ENCODE results near the gene AQP9. TPM values are rescaled to one million over a fixed set of nuclear protein-coding genes. Genes with fewer than 3 reads are reported as not detected.

Gene AQP9
- polyA plus RNA-seq, 1 experiment, result not detected

DNA sequence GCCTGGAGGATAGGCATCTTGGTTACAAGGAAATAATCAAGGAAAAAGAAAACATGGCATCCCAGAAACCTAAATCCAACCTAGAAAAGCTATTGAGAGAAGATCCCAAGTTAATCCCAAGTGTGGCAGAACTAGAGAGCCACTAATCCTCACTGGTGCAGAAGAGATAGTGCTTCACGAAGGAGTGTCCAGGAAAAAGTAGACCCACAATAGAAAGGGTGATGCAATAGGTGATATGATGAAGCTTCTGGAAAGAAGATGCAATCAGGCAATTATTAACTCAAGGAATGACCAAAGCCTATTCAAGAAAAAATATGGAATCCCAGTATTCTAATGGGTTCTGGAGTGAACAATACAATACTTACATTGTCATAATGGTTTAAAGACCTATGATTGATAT is 95.2 kb downstream of the AQP9 start:
- no peak for DNase-seq (ENCODE audit: low read depth, low spot score)
- H3K4me3 ChIP-seq (ENCODE audit: low read depth, low read length), result no peak overlapping the region
- no peak overlapping the region for H3K27ac ChIP-seq (ENCODE audit: low read depth, low read length)
- TF ChIP-seq, protein P1, sequence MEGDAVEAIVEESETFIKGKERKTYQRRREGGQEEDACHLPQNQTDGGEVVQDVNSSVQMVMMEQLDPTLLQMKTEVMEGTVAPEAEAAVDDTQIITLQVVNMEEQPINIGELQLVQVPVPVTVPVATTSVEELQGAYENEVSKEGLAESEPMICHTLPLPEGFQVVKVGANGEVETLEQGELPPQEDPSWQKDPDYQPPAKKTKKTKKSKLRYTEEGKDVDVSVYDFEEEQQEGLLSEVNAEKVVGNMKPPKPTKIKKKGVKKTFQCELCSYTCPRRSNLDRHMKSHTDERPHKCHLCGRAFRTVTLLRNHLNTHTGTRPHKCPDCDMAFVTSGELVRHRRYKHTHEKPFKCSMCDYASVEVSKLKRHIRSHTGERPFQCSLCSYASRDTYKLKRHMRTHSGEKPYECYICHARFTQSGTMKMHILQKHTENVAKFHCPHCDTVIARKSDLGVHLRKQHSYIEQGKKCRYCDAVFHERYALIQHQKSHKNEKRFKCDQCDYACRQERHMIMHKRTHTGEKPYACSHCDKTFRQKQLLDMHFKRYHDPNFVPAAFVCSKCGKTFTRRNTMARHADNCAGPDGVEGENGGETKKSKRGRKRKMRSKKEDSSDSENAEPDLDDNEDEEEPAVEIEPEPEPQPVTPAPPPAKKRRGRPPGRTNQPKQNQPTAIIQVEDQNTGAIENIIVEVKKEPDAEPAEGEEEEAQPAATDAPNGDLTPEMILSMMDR (IDR thresholded peaks at IDR 0.05; ENCODE audit: low read depth, low read length), result no peak
- POLR2A ChIA-PET, result no interaction called here
- H3K27me3 ChIP-seq (ENCODE audit: control insufficient read depth, insufficient read depth, low read length), result no peaks in the 10 kb centered on the region
- CTCF ChIA-PET, result interaction anchor here (1.4 kb wide), 1 partner anchor 1296 kb away, joined by 3 read pairs; no protein-coding TSS in a partner anchor
- no peaks in the 10 kb centered on the region; the same call in 1 of the 2 replicates for H3K9me3 ChIP-seq (ENCODE audit: control insufficient read depth, insufficient read depth, low read length)

Small RNA genes within 50 kb of the gene (small RNA-seq; reads per million reads assigned to genes)
- not detected for gene MTCO3P23 (ENCODE audit: insufficient read length, low read depth)

Other genes with a start within 250 kb of the AQP9 start
- 0.68 and 0.77 TPM in 2 replicates for gene ALDH1A2, start 72.7 kb upstream of the AQP9 start, polyA plus RNA-seq (2011; rRNA removed)

All from AG04450 (cell line).